HEK293T (cell line): ENCODE results near the gene HSD17B8.

Source experiments
- CTCF ChIA-PET: fragments of 350-600 bp; formaldehyde crosslinking; extraction: SDS; loops from one replicate; lab custom pipeline; 2021; ENCODE audit warnings: antibody characterized with exemption, inconsistent platforms; lab: Yijun Ruan, JAX
- POLR2A ChIA-PET: fragments of 350-600 bp; formaldehyde crosslinking; extraction: SDS; loops from one replicate; lab custom pipeline; 2020; ENCODE audit warnings: antibody characterized with exemption, inconsistent platforms; lab: Yijun Ruan, JAX
- DNase-seq: peaks from one replicate; pipeline ENCODE4 v3.0.0; 2012; ENCODE audit warnings: mixed read lengths; ENCODE audit errors: extremely low spot score
- ARNT ChIP-seq: fragments of 450-650 bp; IDR thresholded peaks from 2 replicates; pipeline ENCODE4 v1.6.1; 2017; ENCODE audit warnings: mild to moderate bottlenecking
- BHLHE40 ChIP-seq: fragments of 450-650 bp; IDR thresholded peaks from 2 replicates; pipeline ENCODE4 v1.6.1; 2016; ENCODE audit warnings: mild to moderate bottlenecking, moderate library complexity, borderline replicate concordance
- CTBP1 ChIP-seq: fragments of 450-650 bp; IDR thresholded peaks from 2 replicates; pipeline ENCODE4 v1.6.1; 2016; ENCODE audit warnings: borderline replicate concordance
- ELF4 ChIP-seq: fragments of 450-650 bp; IDR thresholded peaks from 2 replicates; pipeline ENCODE4 v1.6.1; 2017; ENCODE audit warnings: antibody characterized with exemption
- FOXA1 ChIP-seq: fragments of 450-650 bp; IDR thresholded peaks from 2 replicates; pipeline ENCODE4 v1.6.1; 2016; ENCODE audit warnings: mild to moderate bottlenecking
- FOXK2 ChIP-seq: fragments of 450-650 bp; IDR thresholded peaks from 2 replicates; pipeline ENCODE4 v1.6.1; 2016; ENCODE audit warnings: mild to moderate bottlenecking
- FOXM1 ChIP-seq: fragments of 450-650 bp; IDR thresholded peaks from 2 replicates; pipeline ENCODE4 v1.6.1; 2017; ENCODE audit warnings: mild to moderate bottlenecking, borderline replicate concordance
- HDGF ChIP-seq: fragments of 450-650 bp; IDR thresholded peaks from 2 replicates; pipeline ENCODE4 v1.6.1; 2017; ENCODE audit warnings: antibody characterized with exemption, borderline replicate concordance
- L3MBTL2 ChIP-seq: fragments of 450-650 bp; conservative IDR thresholded peaks from 2 replicates; pipeline ENCODE4 v1.6.1; 2016; ENCODE audit warnings: mild to moderate bottlenecking
- LEF1 ChIP-seq: fragments of 450-650 bp; IDR thresholded peaks from 2 replicates; pipeline ENCODE4 v1.6.1; 2017; ENCODE audit warnings: mild to moderate bottlenecking, borderline replicate concordance
- NFRKB ChIP-seq: fragments of 450-650 bp; IDR thresholded peaks from 2 replicates; pipeline ENCODE4 v1.6.1; 2016; ENCODE audit warnings: mild to moderate bottlenecking, moderate library complexity
- PKNOX1 ChIP-seq: fragments of 450-650 bp; IDR thresholded peaks from 2 replicates; pipeline ENCODE4 v1.6.1; 2016
- SP1 ChIP-seq: fragments of 450-650 bp; IDR thresholded peaks from 2 replicates; pipeline ENCODE4 v1.6.1; 2017
- SUZ12 ChIP-seq: fragments of 450-650 bp; IDR thresholded peaks from 2 replicates; pipeline ENCODE4 v1.6.1; 2016; ENCODE audit warnings: mild to moderate bottlenecking
- TARDBP ChIP-seq: fragments of 450-650 bp; IDR thresholded peaks from 2 replicates; pipeline ENCODE4 v1.6.1; 2016
- ZNF384 ChIP-seq: fragments of 450-650 bp; IDR thresholded peaks from 2 replicates; pipeline ENCODE4 v1.6.1; 2016

HSD17B8 gene

GRCh38 chr6:33187809-33188208, 16.6 kb upstream of the HSD17B8 start:
- CTCF ChIA-PET: no interaction called here
- POLR2A ChIA-PET: no interaction called here
- no peak for TF ChIP-seq ARNT
- no peak for TF ChIP-seq ZNF384
- no peak for TF ChIP-seq FOXA1
- no peak for TF ChIP-seq TARDBP
- TF ChIP-seq FOXK2: no peak
- TF ChIP-seq CTBP1: no peak
- TF ChIP-seq L3MBTL2: no peak
- TF ChIP-seq LEF1: no peak
- TF ChIP-seq HDGF: no peak
- no peak for TF ChIP-seq SUZ12
- no peak for TF ChIP-seq PKNOX1
- no peak for TF ChIP-seq NFRKB
- no peak for TF ChIP-seq SP1
- no peak for TF ChIP-seq BHLHE40
- TF ChIP-seq FOXM1: no peak
- DNase-seq: no peak

- POLR2A ChIA-PET: interaction anchor here (1.4 kb wide), 1 partner anchor 18 kb away, joined by 3 read pairs; no protein-coding TSS in a partner anchor
- TF ChIP-seq ELF4 (no peak), PKNOX1 (no peak), TARDBP (no peak), CTBP1 (no peak), LEF1 (no peak), ZNF384 (no peak), ARNT (no peak)
- CTCF ChIA-PET: no interaction called here
- no peak for DNase-seq
These were observed 15.3 kb upstream of the HSD17B8 start for GRCh38 chr6:33189164-33189563.

GRCh38 chr6:33189625-33190448, 14.6 kb upstream of the HSD17B8 start:
- POLR2A ChIA-PET: interaction anchor here (1.4 kb wide), 1 partner anchor 18 kb away, joined by 3 read pairs; no protein-coding TSS in a partner anchor
- CTCF ChIA-PET: interaction anchor here (0.7 kb wide), 1 partner anchor 42 kb away, joined by 3 read pairs; no protein-coding TSS in a partner anchor
- DNase-seq: no peak
- TF ChIP-seq FOXA1 (no peak), PKNOX1 (no peak), SUZ12 (no peak), HDGF (no peak), ELF4 (no peak), ARNT (no peak), ZNF384 (no peak), NFRKB (no peak), BHLHE40 (no peak), L3MBTL2 (no peak), TARDBP (no peak), FOXK2 (no peak), LEF1 (no peak), SP1 (no peak), CTBP1 (no peak), FOXM1 (no peak)

GRCh38 chr6:33190504-33191107, 13.8 kb upstream of the HSD17B8 start:
- TF ChIP-seq BHLHE40 (no peak), ARNT (no peak), L3MBTL2 (no peak), ZNF384 (no peak), FOXA1 (no peak)
- ChIA-PET POLR2A (interaction anchor here (1.4 kb wide), 1 partner anchor 17 kb away, joined by 3 read pairs; no protein-coding TSS in a partner anchor), CTCF (interaction anchor here (0.7 kb wide), 1 partner anchor 43 kb away, joined by 3 read pairs; no protein-coding TSS in a partner anchor)
- no peak for DNase-seq

GRCh38 chr6:33191383-33192104, 12.9 kb upstream of the HSD17B8 start:
- CTCF ChIA-PET: no interaction called here
- TF ChIP-seq PKNOX1: no peak
- TF ChIP-seq FOXK2: no peak
- TF ChIP-seq ARNT: no peak
- DNase-seq: no peak
- POLR2A ChIA-PET: no interaction called here
